SH-SY5Y (cell line): ENCODE results near the gene BAD.

ENCODE experiments used
- GATA2 ChIP-seq: IDR thresholded peaks from 2 replicates; pipeline ENCODE4 v1.6.1; 2011; ENCODE audit warnings: mild to moderate bottlenecking, low read depth, low read length
- GATA3 ChIP-seq: IDR thresholded peaks from 2 replicates; pipeline ENCODE4 v1.6.1; 2011; ENCODE audit warnings: low read depth, mild to moderate bottlenecking, low read length, moderate library complexity

DNA sequence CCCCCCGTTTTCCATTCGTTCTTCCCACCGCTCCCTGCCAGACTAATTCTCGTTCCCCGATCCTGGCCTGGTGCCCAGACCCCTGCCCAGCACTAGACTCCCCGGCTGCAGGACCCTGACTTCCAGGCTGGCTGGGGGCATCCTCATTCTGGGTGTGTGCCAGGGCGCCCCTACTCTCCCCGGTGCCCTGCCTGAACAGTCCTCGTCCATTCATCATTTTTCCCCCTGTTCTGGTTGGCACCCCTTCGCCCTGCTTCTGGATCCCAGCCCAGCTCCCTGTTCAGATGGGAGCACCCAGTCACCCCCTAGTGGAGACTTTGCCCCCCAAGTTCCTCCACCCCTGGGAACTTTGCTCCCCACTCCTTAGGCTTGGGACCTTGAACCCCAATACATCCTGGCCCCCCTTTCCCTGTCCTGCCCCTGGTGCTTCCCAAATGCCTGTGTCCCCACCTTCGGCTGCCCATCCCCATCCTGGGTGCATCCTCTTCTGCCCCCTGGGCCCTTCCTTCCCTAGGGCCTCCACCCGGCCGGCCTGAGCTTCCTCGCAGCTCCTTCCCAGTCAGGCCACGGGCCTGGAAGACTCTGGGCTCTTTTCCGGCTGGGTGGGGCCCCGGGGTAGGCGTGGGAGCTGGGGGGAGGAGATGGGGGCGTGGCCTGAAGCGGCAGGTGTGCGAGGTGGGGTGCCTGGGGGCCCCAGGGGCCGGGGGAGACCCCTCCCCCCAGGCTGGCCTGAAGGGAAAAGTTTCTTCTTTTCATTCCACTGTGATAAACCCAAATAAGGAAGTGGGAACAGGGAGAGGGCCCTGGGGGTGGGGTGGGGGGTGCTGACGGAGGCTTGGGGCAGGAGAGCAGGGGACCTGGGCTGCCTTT lies 32.2 kb downstream of the BAD start:
- TF ChIP-seq GATA2: no peak
- no peak for TF ChIP-seq GATA3
